GM10847 (cell line): ENCODE measurements around the gene SH3RF1.

Experiments used
- POLR2A ChIP-seq: IDR thresholded peaks from 2 replicates; pipeline ENCODE4 v1.6.1; 2011; ENCODE audit not compliant: insufficient read length; ENCODE audit errors: extremely low read depth

The SH3RF1 gene

DNA sequence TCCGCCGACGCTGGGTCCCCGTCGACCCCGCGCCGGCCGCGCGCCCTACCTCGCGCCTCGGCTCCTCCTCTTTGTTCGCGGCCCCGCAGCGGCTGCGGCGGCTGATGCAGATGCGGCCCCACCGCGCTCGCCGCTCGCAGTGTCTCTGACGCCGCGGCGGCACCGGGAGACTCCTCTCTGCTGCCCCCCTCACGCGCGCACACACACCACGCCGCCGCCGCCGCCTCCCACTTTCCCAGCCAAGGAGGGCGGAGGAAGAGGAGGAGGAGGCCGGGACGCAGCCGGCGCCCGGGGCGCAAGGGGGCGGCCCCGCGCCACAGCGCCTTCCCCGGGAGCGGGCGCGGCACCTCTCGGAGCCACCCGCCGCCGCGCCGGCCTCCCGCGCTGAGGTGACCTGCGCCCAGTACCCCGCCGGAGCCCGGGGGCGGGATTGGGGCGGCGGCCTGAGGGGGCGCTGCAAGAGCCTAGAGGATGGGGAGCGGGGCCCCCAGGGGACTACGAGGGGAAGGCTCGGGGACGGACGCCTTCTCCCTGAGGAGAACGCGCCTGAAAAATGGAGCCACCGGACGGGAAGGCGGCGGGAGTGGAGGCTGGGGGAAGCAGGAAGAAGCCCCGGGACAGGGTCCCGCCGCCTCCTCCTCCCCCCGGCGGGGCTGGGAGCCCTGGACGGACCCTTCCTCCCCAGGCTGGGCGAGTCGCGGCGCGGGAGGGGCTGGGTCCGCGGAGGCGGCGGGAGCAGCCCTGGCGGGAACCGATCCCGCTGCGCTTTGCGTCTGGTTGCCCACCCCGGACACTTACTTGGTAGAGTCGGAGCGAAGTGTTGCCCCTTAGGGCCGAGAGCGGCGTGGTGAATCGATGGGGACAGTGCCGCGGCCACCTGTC lies at the start of gene SH3RF1:
TSS of gene SH3RF1 (minus strand) at position 147 of the 882 bp plus-strand sequence. CDS start 1,744 bp downstream, outside the sequence.
- TF ChIP-seq POLR2A, result peak; percentile 36

- TF ChIP-seq POLR2A, result no peak
Measured at GRCh38 chr4:169315530-169316343, 45.0 kb upstream of the SH3RF1 start.

DNA sequence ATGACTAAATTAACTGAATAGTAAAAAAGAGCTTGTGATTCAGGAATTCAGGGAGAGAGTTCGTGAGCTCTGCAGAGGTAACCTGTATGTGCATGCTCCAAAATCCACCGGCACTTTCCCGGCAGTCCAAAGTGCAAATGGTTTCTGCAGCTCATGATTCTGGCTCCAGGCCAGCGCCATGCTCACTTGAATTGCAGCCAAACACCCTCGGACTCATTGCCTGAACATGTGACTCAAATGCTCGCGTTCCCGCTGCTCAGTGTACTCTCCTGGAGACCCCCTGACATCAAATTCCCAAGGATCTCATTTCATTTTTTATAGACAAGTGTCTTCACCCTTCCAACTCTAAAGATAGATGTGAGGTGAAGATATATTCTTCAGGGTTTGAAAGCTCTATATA lies 44.1 kb upstream of the SH3RF1 start:
- no peak for TF ChIP-seq POLR2A

- TF ChIP-seq POLR2A, result no peak
Measured at GRCh38 chr4:169313732-169314131, 43.0 kb upstream of the SH3RF1 start.

DNA sequence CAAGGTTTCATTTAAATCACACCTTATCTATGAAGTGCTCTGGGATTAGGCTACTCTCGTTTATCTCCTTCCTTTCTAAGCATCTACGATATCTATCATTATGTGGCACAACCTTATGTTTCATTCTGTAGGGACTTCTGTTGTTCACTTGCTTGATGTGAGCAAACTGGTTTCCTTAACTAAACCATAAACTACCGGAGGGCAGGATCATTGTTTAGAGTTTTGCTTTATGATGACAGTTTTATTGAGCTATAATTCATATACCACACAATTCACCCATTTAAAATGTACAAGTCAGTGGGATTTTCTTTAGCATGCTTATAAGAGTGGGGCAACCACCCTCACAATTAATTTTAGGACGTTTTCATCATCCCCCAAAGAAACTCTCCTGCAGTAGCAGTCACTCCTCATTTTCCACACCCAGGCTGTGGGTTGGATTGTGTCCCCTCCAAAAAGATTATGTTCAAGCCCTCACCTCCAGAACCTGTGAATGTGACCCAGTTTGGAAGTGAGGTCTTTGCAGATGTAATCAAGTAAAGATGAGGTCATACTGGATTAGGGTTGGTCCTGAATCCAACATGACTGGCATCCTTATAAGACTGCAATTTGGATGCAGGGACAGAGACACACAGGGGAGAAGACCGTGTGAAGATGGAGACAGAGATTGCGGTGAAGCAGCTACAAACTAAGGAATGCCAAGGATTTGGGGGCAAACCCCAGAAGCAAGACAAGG lies 42.1 kb upstream of the SH3RF1 start:
- TF ChIP-seq POLR2A, result no peak

DNA sequence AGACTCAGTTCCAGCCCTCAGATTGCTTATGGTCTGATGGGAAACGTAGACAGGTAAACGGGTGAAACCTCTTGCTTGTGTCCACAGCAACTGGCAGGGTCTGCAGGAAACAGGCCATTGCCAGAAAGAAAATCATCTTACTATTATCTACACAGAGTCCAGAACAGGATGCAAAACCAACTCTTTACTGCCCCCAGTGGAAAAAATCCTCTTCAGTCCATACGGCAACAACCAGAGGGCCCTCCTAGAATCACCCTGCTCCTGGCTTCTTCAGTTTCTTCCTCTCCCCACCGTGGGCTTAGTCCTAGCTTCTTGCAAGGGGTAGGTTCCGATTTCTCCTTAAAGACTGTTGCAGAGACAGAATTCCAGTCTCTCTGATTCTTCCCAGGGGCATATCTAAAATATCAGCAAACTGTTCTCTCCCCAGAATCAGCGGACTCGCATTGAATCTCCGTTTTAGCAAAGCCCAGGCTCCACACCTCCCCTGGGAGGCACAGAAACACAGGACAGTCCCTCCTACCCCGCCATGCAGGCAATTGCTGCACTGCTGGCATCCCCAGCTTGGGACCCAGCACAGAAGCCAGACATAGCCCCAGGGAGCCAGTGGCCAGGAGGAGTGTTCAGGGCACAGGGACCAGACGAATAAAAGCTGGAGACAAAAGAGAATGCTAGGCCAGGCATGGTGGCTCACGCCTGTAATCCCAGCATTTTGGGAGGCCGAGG lies 41.0 kb upstream of the SH3RF1 start:
- no peak for TF ChIP-seq POLR2A

DNA sequence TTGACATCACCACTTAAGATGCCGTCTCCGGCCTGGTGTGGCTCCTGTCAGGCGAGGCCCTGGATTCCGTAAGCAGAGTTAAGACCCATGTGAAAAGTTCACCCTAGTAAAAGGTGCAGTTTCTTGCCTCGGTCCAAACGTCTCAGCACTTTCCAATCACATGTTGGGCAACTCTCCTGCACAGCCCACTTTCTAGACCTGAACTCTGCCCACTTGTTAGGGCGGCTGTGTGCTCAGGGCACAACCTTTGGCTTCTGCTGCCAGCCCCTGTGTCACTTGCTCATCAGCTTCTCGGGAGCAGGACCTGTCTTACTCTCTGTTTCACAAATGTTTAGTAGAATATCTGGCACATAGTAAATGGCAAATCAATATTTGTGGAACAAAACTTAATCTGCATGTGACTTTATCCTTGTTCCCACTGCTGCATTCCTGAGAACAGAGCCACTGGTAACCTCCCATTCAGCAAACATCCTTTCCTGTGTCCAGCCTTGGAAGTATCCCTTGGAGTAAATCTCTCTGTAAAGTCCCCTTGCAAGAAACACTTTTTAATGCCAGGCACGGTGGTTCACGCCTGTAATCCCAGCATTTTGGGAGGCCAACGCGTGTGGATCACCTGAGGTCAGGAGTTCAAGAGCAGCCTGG lies 38.7 kb upstream of the SH3RF1 start:
- no peak for TF ChIP-seq POLR2A

DNA sequence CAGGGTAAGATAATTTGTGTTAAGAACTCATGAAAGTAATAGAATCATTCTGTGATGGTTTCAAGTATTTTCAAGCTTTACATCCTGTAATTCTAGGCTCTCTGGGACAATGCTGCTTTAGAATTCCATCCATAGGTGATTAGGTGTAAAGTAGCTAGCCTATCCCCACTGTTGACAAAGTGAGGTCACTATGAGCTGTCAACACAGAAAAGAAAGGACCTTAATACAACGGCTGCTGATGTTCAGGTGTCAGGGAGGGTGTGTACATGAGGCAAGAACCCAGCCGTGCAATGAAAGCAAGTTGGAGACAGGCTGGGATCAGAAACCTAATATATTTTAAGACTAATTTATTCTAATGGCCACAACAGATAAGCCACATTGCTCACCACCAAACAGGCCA lies 36.8 kb upstream of the SH3RF1 start:
- no peak for TF ChIP-seq POLR2A

GRCh38 chr4:169305651-169306050 lies 34.9 kb upstream of the SH3RF1 start:
- no peak for TF ChIP-seq POLR2A

- no peak for TF ChIP-seq POLR2A
Measured at GRCh38 chr4:169305173-169305572, 34.4 kb upstream of the SH3RF1 start.

DNA sequence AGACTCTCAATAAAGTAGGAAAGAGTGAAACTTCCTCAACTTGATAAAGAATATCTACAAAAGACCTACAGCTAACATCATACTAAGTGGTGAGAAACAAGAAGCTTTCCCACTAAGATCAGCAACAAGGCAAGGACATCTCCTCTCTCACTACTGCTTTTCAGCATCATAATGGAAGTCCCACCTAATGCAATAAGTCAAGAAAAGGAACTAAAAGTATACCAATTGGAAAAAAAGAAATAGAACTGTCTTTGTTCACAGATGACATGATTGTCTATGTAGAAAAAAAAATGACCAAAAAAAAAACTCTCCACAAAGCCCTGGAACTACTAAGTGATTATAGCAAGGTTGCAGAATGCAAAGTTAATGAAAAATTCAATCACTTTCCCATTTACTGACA lies 25.1 kb upstream of the SH3RF1 start:
- TF ChIP-seq POLR2A, result no peak

DNA sequence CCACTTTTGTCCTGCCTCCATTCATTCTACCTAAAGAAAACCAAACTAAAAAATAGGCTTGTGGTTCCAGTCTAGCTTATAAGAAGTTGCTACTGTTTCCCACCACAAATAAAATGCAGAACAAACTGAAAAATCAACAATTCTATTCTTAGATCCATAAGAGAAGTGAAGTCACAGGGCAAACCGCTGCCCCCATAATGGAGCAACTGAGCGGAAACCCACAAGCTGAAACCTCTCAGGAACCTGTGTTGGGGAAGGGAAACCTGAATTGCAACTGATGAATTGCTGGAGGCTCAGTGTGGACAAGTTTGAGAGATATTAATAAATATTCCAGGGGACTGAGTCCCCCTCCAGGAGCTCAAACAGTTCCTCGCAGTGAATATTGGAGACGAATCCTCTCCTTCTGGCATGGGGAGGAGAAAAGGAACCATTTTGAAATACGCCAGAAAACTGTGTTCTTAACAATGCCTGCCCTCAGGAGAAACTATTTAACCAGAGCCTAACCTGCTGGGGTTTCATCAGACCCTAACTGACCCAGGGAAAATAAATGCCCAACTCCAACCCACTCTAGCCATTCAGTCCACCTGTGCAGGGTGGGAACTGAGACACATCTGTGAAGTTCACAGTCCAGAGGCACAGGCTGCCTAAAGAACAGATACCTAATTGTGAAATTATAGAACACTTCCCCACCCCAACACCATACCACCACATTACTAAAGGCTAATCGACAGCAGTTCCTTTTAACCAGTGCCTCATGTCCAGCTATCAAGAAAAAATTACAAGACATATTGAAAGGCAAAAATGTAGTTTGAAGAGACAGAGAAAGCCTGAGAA lies 22.8 kb upstream of the SH3RF1 start:
- no peak for TF ChIP-seq POLR2A

DNA sequence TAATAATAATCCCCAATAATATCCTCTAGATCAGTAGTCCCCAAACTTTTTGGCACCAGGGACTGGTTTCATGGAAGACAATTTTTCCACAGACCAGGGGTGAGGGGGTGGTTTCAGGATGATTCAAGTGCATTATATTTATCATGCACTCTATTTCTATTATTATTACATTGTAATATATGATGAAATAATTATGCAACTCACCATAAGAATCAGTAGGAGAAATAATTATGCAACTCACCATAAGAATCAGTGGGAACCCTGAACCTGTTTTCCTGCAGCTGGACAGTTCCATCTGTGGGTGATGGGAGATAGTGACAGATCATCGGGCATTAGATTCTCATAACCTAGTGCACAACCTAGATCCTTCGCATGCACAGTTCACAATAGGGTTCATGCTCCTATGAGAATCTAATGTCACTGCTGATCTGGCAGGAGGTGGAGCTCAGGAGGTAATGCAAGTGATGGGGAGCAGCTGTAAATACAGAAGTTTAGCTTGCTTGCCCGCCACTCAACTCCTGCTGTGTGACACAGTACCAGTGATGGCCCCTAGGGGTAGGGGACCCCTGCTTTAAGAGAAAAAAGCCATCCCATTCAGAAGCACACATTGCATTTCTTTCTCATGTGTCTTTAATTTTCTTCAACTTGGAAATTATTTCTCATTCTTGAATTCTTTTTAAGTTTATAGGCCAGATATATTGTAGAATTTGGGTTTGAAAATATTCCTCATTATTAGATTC lies 16.0 kb upstream of the SH3RF1 start:
- TF ChIP-seq POLR2A, result no peak
